ENCODE measurements around the gene CREG1. TPM values are rescaled to one million over a fixed set of nuclear protein-coding genes. Genes with fewer than 3 reads are reported as not detected.

CREG1 gene
- total RNA-seq, 4 donors from 2014 or later: 55.4 to 115 (median 97.5) TPM

- 52 to 57% methylated on average over 1 to 4 of the region's 4 CpGs for WGBS, 2 donors (ENCODE audit: low coverage in 1 of 2)
- intact Hi-C loops (cut with DNase I; ENCODE audit: low total_unique reads) (no loop called here), in situ Hi-C loops (cut with MboI; ENCODE audit: low pct_ligation_motif_present in 1 of 4, low pct_unique_long_range_greater_than_20kb in 1 of 4, low sequenced_read_pairs in 3 of 4) (no loop called here)
- H3K9me3 ChIP-seq: no peaks in the 10 kb centered on the region
- H3K36me3 ChIP-seq: no peaks in the 10 kb centered on the region
- no peak for DNase-seq
- TF ChIP-seq EP300 (IDR thresholded peaks at IDR 0.05; ENCODE audit: low read depth): no peak
- no peak for TF ChIP-seq CTCF (IDR thresholded peaks at IDR 0.05)
- TF ChIP-seq POLR2AphosphoS5 (IDR thresholded peaks at IDR 0.05): no peak
- TF ChIP-seq POLR2A (IDR thresholded peaks at IDR 0.05): no peak
- H3K4me3 ChIP-seq: no peak overlapping the region
- no peak overlapping the region for H3K27ac ChIP-seq
- no peaks in the 10 kb centered on the region for H3K4me1 ChIP-seq
- H3K27me3 ChIP-seq: no peaks in the 10 kb centered on the region
Observed at GRCh38 chr1:167499106-167499505, 54.5 kb downstream of the CREG1 start.

GRCh38 chr1:167496797-167497619, 56.6 kb downstream of the CREG1 start:
- 84 to 85% methylated on average over 6 to 11 of the region's 11 CpGs for WGBS, 2 donors (ENCODE audit: low coverage in 1 of 2)
- no peak for TF ChIP-seq CTCF (IDR thresholded peaks at IDR 0.05)
- TF ChIP-seq POLR2A (IDR thresholded peaks at IDR 0.05): no peak
- TF ChIP-seq POLR2AphosphoS5 (IDR thresholded peaks at IDR 0.05): no peak
- no peak for TF ChIP-seq EP300 (IDR thresholded peaks at IDR 0.05; ENCODE audit: low read depth)
- in situ Hi-C loops (cut with MboI; ENCODE audit: low pct_ligation_motif_present in 1 of 4, low pct_unique_long_range_greater_than_20kb in 1 of 4, low sequenced_read_pairs in 3 of 4): no loop called here
- H3K27me3 ChIP-seq: peaks cover 10% of the 10 kb centered on the region
- no peak overlapping the region for H3K27ac ChIP-seq
- no peaks in the 10 kb centered on the region for H3K9me3 ChIP-seq
- no peak overlapping the region for H3K4me3 ChIP-seq
- DNase-seq: no peak
- no peaks in the 10 kb centered on the region for H3K36me3 ChIP-seq
- no peaks in the 10 kb centered on the region for H3K4me1 ChIP-seq
- intact Hi-C loops (cut with DNase I; ENCODE audit: low total_unique reads): no loop called here

GRCh38 chr1:167493372-167493771, 60.2 kb downstream of the CREG1 start:
- H3K9me3 ChIP-seq: no peaks in the 10 kb centered on the region
- no peaks in the 10 kb centered on the region for H3K36me3 ChIP-seq
- intact Hi-C loops (cut with DNase I; ENCODE audit: low total_unique reads): no loop called here
- in situ Hi-C loops (cut with MboI; ENCODE audit: low pct_ligation_motif_present in 1 of 4, low pct_unique_long_range_greater_than_20kb in 1 of 4, low sequenced_read_pairs in 3 of 4): no loop called here
- 82% methylated on average over 2 of the region's 2 CpGs; no CpG with 5 or more reads in 1 of the 2 donors for WGBS, 2 donors (ENCODE audit: low coverage in 1 of 2)
- no peak for DNase-seq
- H3K4me1 ChIP-seq: no peaks in the 10 kb centered on the region
- no peak overlapping the region for H3K27ac ChIP-seq
- no peak for TF ChIP-seq POLR2AphosphoS5 (IDR thresholded peaks at IDR 0.05)
- no peak for TF ChIP-seq EP300 (IDR thresholded peaks at IDR 0.05; ENCODE audit: low read depth)
- no peak for TF ChIP-seq POLR2A (IDR thresholded peaks at IDR 0.05)
- TF ChIP-seq CTCF (IDR thresholded peaks at IDR 0.05): no peak
- peaks cover 10% of the 10 kb centered on the region for H3K27me3 ChIP-seq
- no peak overlapping the region for H3K4me3 ChIP-seq

- Histone ChIP-seq H3K27ac (no peak overlapping the region), H3K27me3 (peaks cover 10% of the 10 kb centered on the region), H3K9me3 (no peaks in the 10 kb centered on the region), H3K36me3 (no peaks in the 10 kb centered on the region), H3K4me1 (no peaks in the 10 kb centered on the region), H3K4me3 (no peak overlapping the region)
- intact Hi-C loops (cut with DNase I; ENCODE audit: low total_unique reads) (no loop called here), in situ Hi-C loops (cut with MboI; ENCODE audit: low pct_ligation_motif_present in 1 of 4, low pct_unique_long_range_greater_than_20kb in 1 of 4, low sequenced_read_pairs in 3 of 4) (no loop called here)
- WGBS, 2 donors (ENCODE audit: low coverage in 1 of 2): 69 to 74% methylated on average over 5 of the region's 5 CpGs
- TF ChIP-seq POLR2A (IDR thresholded peaks at IDR 0.05): no peak
- no peak for DNase-seq
Observed at GRCh38 chr1:167492481-167492910, 61.1 kb downstream of the CREG1 start.
